GM13977 (cell line): ENCODE results near the gene RAB7B.

ENCODE experiments used
- DNase-seq: peaks from one replicate; pipeline ENCODE4 v3.0.0; 2012; ENCODE audit warnings: low spot score
- in situ Hi-C: fragments of 300-500 bp; cut with MboI; formaldehyde crosslinking; loops from one replicate; pipeline ENCODE4 v1.12.0; 2022; ENCODE audit warnings: low sequenced_read_pairs, low pct_unique_long_range_greater_than_20kb, mixed read lengths, inconsistent platforms; ENCODE audit not compliant: unreplicated experiment
- TF ChIP-seq, protein P1 (sequence below): IDR thresholded peaks from 2 replicates; pipeline ENCODE4 v1.5.1; 2012; ENCODE audit warnings: mild to moderate bottlenecking, control low read depth; ENCODE audit not compliant: insufficient read depth; ENCODE audit errors: extremely low read depth, missing control alignments

Gene RAB7B

DNA sequence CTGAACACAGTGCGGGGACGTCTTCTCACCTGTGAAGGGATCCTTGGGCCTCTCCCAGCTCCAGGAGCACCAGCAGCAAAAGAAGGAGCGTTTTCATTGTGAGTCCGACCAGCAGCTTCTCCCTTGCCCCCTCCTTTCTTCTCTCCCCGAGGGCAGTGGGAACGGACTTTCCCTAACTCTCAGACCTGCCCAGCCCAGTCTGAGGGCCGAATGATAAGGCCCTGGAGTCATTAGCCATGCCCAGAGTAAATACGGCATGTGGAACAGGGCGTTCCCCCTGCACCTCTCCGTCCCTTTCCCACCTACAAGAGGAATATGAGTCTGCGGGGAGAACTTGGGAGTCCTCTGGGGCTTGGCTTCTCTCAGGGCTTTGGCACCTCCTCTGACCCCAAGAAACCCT lies 20.5 kb upstream of the RAB7B start, which contains the start of gene CTSE:
CTSE (minus strand) TSS at position 201 of the 400 bp plus-strand sequence; CDS start at position 97, 104 bp downstream.
- DNase-seq = no peak
- in situ Hi-C loops = no loop called here
- TF ChIP-seq, protein P1, sequence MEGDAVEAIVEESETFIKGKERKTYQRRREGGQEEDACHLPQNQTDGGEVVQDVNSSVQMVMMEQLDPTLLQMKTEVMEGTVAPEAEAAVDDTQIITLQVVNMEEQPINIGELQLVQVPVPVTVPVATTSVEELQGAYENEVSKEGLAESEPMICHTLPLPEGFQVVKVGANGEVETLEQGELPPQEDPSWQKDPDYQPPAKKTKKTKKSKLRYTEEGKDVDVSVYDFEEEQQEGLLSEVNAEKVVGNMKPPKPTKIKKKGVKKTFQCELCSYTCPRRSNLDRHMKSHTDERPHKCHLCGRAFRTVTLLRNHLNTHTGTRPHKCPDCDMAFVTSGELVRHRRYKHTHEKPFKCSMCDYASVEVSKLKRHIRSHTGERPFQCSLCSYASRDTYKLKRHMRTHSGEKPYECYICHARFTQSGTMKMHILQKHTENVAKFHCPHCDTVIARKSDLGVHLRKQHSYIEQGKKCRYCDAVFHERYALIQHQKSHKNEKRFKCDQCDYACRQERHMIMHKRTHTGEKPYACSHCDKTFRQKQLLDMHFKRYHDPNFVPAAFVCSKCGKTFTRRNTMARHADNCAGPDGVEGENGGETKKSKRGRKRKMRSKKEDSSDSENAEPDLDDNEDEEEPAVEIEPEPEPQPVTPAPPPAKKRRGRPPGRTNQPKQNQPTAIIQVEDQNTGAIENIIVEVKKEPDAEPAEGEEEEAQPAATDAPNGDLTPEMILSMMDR = no peak

DNA sequence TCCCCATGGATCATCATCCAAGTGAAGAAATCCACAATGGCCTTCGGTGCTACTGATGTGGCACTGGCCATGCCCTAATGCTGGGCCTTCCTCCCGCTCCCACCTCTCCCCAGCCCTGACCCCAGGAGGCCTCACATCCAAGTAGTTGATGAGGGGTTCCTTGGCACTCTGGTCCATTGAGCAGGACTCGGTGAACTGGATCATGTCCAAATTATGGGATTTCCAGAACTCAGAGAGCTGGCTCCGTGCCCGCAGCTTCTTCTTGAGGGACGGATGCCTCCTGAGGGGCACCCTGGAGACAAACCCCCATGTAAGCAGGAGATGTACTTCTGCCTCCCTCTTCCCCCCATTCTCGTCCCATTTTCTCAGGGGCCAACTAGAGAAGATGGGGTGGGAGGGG lies 19.6 kb upstream of the RAB7B start:
- no peak for DNase-seq
- in situ Hi-C loops = no loop called here

DNA sequence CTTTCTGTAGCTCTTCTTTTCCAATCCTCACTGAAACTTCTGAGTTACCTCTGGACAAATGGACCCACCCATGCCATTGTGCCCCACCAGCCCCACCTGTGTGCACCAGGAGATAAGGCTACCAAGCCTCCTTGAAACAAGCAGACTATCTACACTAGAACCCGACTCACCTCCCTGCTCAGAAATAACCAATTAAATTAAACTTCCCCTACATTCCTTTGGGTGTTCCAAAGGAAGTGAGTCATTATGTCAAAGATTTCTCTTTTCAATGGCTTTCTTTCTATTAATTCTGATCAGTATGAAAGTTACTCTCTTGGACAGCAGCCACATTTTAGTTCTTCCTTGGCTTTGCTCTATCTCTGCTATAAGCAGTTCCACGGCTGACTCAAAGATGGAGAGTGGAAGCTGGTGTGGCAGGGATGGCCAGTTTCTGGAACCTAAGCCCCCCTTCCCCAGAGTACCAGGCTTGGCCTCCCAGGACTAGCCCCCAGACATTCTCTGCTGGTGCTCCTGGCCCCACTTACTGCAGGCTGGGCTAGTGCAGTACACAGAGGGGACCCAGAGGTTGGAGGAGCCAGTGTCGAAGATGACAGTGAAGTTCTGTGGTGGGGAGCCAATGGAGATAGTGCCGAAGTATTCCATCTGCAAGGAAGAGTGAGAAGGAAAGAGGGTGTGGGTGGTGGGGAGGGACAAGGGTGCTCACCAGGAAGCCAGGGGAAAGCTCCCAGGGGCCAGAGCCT lies 18.6 kb upstream of the RAB7B start:
- DNase-seq = no peak
- TF ChIP-seq, protein P1 = no peak
- in situ Hi-C loops = no loop called here

More for the DNA sequence above, 19.6 kb upstream of the RAB7B start:
- TF ChIP-seq, protein P1 = no peak

DNA sequence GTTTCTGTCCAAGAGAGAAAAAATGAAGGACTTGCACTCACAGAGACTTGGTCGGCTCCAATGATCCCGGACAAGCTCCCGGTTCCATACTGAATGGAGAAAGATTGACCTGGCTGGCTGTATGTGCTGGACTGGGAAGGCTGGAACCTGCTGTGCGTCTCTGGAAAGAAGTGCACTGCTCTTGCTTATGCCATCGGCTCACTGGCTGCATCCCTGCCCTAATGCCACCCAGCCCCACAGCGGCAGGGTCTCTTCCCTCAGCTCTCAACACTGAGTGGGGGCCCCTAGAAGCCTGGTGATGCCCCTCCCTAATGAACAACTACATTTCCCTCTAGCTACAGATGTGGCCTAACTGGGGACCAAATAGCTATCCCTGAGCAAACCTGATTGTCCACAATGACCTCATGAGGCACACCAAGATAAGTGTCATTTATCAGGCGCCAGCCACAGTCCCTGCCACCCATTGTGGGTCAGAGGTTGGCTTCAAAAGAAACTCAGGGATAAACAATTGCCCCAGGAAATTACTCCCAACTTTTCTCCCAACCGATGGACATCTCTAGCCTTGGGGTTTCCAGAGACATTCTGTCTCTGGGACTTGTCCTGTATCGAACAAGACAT lies 17.9 kb upstream of the RAB7B start:
- no peak for DNase-seq
- TF ChIP-seq, protein P1 = no peak
- in situ Hi-C loops = no loop called here

DNA sequence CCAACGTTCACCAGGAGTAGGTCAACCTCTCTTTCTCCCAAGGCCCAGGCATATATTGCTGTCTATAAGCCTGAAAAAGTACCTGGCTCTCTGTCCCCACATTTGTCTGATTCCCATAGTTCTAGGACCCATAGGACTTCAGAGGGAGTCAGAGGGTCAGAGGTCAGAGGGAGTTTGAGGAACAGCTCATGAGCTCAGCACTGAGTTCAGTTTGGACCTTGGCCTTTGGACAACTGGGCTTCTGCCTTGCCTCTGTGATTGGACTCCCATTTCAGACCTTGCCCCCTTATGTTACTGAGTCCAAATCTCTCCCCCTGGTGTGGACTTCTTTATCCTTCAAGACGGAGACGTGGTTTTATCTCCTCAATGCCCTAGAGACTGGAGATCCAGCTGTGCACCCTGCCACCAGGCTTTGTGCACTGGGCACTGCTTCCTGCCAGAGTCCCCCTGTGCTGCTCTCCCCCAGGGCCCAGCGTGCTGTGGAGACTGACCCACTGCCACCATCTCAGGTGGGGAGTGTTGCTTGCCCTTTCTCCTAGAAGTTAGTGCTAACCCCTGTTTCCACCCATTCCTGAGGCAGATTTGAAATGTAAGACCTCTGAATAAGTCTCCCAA lies 17.3 kb upstream of the RAB7B start:
- TF ChIP-seq, protein P1 = no peak
- no peak for DNase-seq
- in situ Hi-C loops = no loop called here

DNA sequence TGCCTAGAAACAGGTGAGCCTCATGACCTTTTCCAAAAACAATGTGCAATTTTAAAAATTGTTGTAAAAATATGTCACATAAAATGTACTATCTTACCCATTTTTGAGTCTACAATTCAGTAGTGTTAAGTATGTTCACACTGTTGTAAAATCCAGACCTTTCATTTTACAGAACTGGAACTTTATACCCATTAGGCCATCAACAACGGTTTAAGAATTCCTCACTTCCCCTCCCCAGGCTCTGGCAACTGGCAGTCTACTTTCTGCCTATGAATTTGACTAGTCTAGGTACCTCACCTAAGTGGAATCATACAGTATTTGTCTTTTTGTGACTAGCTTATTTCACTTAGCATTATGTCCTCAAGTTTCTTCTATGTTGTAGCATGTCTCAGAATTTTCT lies 11.9 kb upstream of the RAB7B start:
- in situ Hi-C loops = no loop called here
- no peak for DNase-seq
- TF ChIP-seq, protein P1 = no peak
